Measurements from ENCODE around the gene CNDP2. TPM values are rescaled to one million over a fixed set of nuclear protein-coding genes. Genes with fewer than 3 reads are reported as not detected.

Gene CNDP2
- 42.2 and 54.6 TPM in 2 replicates for polyA plus RNA-seq

DNA sequence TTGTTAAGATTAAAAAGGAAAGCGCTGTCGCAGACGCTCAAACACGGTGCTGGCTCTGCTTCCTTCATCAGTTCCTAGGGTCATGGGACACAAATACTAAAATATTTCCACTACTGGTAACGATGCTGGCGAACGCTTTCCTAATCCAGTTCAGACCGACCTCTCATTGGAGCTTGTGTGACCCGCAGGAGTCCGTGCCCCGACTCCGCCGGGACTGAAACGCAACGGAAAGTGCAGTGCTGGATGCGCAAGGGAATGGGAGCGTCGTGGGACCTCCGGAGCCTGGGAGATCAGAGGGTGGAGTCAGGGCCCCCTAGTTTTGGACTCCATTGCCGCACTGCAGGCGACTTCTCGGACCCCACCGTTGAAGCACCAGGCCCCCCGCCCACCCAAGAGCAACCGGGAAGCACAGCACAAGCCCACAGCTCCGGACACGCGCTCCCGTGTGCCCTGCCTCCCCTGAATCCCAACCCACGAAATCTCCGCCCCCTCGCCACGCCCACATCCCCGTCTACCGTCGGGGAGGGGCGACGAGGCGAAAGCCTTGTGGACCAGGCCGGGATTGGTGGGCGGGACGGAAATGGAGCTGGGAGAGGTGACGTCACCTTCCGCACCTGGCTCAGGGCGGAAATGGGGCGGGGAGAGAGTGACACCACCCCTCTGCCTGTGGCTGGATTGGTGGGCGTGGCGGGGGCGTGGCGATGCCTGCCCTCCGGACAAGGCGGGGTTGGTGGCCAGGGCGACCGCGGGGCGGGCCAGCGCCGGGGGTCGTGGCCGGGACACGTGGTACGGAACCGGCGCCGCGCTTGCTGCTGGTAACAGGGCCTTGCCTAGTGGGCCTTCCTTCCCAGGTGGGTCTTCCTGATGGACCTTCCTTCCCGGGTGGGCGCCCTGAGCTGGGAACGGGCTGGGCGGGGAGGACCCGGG lies at the start of gene CNDP2:
Gene CNDP2 (plus strand): TSS at position 783 of the 927 bp plus-strand sequence. CDS start 3,611 bp downstream, outside the sequence.

DNA sequence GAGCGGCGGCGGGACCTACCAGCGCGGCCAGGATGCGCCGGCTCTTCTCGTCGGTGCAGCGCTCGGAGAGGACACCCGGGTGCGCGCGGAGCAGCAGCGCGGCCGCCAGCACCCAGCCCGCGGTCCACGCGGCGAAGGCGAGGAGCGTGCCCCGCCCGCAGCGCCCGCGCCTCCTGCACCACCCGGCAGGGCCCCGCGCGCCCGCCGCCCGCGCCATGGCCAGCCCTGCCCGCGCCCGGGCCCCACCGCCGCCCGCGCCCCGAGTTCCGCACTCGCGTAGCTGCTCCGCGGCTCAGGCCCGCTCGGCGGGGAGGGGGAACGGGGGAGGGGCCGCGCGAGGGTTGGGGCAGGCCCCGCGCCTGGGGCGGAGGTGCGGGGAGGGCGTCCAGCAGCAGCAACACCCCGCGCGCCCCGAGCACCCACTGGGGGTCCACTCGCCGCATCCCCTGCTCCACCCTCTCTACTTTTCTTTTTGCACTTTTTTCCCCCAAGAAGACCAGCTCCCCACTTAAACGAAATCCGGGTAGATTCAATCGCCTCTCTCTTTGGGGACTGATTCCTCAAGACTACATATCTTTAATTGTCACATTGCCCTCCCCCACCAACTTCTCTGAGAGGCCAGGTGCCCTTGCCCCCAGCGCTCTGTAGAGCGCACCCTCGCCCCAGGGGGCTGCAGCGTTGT lies 39.0 kb upstream of the CNDP2 start, which contains the start of gene DIPK1C:
Gene DIPK1C (minus strand): TSS at position 266 of the 682 bp plus-strand sequence. CDS start 49 bp downstream, at position 217.

GRCh38 chr18:74534150-74534969 lies 38.2 kb downstream of the CNDP2 start, which contains the start of gene CNDP1:
Gene CNDP1 (plus strand): TSS chr18:74534500. CDS start chr18:74534668, 168 bp downstream.

Other genes starting within 250 kb of the CNDP2 start
- gene CYB5A, start 204.4 kb upstream of the CNDP2 start, polyA plus RNA-seq, result 80.3 and 116 TPM in 2 replicates
- gene C18orf63, start 180.5 kb upstream of the CNDP2 start, polyA plus RNA-seq, result not detected in 2 replicates
- gene DIPK1C, start 39.1 kb upstream of the CNDP2 start, polyA plus RNA-seq, result 0.60 and 2.6 TPM in 2 replicates
- gene CNDP1, start 38.1 kb downstream of the CNDP2 start, polyA plus RNA-seq, result 2.3 and 4.6 TPM in 2 replicates
- 3.5 and 4.5 TPM in 2 replicates for gene ZNF407, start 101.5 kb downstream of the CNDP2 start, polyA plus RNA-seq

All from Purkinje cell (primary cell).